ENCODE results near the gene MLIP.
"Not testable (repeated sequence)": the region's sequence is repeated elsewhere in the genome, so short reads cannot be mapped to it uniquely, and the experiment has no call there.

MLIP gene

DNA sequence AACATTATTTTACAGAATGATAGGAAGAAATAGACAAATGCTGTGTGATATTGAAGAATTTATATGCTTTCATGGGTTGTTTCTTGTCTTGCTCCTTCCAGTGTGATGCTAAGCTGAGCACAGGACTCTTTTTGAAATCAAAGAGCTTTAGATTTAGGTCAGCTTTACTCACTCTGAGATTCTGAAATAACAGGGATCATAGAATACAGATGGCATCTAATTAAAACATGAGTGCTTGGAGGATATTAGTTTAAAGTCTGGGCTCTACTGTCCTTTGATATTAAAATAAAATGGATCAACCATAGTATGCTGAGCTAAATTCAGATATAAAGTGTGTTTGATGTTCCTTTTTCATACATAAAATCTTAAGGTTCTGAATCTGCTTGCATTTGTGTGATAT lies 29.6 kb downstream of the MLIP start:
- no peak for DNase-seq (ENCODE audit: low spot score)

DNA sequence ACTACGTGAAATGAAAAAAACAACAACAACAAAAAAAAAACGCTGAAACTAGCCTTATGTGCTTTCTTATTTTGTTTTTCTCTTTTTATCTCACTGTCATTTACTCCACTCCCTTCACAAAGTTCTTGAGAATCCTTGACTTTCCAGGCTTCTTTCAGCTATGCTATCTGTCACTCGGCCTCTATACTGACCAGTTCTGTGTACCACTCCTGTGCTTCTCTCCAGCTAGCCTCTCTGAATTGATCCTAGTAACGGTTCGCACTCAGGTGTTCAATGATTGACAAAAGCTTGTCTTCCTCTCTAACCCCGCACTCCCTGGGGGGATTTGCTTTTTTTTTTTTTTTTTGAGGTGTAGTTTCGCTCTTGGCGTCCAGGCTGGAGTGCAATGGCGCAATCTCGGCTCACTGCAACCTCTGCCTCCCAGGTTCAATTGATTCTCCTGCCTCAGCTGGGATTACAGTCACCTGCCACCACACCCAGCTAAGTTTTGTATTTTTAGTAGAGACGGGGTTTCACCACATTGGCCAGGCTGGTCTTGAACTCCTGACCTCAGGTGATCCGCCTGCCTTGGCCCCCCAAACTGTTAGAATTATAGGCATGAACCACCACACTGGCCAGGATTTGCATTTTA lies 31.8 kb downstream of the MLIP start:
- no peak for DNase-seq (ENCODE audit: low spot score)

DNA sequence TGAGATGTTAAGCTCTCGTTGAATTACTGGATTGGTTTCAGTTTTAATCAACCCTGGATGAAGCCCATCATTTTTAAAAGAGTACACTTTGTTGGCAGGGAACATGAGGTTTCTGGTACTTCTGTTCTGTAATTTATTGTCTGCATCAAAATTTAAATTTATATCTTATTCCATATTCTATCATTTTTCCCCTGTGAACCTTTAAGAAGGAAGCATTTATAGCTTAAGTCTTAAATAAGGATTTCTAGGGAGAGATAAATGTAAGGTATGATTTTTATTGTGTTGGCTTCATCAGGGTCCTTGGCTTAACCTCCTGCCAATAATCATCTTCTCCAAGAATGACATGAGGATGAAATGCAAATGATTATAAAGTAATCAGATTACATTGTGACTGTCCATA lies 40.6 kb downstream of the MLIP start:
- no peak for DNase-seq (ENCODE audit: low spot score)

DNA sequence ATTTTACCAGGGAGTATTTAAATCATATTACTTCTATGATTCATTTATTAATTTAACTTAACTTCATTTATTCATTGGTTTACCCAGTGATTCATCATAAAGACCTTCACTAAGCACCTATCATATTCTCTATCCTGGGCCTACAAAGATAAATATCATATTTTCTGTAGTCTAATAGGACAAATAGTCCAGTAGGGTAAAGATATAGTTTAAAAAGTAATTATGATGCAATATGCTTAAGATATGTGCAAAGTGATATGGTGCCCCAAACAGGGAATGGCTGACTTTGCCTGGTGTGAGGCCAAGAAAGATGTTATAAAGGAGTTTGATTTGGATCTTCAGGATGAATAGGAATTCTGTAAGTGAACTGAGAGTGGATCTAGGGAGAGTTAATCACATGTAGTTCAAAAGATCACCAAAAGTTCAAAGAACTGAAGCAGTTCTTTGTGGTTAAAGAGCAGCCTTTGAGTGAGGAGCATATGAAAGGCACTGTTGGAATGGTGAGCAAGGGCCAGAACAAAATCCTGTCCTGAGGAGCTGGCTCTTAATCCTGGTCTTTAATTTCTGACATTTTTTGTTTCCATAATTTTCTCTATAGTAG lies 45.5 kb downstream of the MLIP start:
- no peak for DNase-seq (ENCODE audit: low spot score)

DNA sequence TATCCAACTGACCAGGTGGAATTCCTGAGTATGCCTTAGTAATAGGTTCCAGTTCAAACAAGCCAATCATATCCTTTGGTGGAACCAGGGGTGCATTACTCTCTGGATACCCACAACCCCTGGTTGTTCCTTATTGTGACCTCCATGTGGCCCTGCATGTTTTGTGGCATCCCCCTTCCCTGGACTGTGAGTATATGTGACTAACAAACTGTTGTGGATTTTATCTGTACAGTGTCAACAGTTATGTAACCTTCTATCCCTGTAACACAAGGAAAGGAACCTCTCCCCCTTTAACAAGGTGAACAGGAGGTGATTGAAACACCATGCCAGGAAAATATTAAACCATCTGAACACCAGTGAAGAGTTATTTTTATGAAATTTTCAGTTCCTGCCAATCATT lies 46.2 kb downstream of the MLIP start:
- no peak for DNase-seq (ENCODE audit: low spot score)

DNA sequence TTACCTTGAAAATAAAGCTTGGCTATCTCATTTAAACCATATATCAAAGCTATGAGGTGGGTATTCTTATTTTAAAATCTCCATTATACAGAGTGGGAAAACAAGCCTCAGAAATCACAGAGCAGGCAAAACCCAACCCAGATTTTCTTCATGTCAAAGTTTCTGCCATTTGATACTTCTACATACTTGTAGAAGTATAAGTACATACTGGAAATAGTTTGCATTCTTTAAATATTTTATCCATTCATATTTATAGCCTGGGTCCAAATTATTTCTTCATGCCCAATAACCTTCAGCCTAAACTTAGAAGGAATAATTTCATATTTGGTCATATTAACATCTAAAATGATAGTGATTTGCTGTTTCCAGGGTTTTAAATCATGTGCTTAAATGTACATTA lies 61.8 kb downstream of the MLIP start:
- DNase-seq (ENCODE audit: low spot score): no peak

DNA sequence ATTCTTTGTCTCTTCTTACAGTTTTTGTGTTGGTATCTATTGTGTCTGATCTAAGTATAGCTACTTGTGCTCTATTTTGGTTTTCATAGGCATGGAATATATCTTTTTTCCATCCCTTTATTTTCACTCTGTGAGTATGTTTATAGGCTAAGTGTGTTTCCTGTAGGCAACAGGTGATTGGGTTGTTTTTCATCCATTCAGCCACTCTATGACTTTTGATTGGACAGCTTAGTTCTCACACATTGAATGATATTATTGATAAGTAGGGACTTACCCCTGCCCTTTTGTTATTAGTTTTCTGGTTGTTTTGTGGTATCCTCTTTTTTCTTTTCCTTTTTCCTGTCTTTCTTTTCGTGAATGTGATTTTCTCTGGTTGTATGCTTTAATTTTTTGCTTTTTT lies 67.9 kb downstream of the MLIP start:
- DNase-seq (ENCODE audit: low spot score): no peak

DNA sequence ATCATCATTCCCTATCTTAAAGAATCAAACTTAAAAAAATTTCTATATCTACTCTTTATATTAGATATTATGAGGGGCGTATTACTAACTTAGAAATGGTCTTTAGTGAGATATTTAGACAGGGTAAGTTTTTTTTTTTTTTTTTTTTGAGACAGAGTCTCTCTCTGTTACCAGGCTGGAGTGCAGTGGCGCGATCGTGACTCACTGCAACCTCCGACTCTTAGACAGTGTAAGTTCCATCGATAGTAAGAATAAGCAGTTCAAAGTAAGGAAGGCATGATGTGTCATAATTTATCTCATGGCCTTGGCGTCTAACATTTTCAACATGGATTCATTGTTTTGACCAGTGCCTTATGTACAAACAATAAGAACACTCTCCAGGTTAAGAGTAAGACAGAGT lies 72.4 kb downstream of the MLIP start:
- no peak for DNase-seq (ENCODE audit: low spot score)

DNA sequence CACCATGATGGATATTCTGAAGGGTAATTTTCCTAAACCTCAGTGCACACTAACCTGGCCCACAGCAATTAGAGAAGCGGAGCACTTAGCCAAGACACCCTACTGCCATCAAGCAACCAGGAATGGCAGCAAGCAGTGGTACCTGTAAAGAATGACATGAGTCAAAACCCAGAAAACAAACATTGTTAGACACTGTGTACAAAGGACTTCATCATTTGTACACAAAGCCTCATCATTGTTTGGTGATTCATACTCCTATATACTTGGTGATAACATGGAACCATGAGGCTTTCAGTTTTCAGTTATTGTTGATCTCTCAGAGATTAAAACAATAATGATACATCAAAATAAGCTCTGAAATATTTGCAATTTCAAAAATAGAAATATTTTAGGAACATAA lies 74.6 kb downstream of the MLIP start:
- no peak for DNase-seq (ENCODE audit: low spot score)

DNA sequence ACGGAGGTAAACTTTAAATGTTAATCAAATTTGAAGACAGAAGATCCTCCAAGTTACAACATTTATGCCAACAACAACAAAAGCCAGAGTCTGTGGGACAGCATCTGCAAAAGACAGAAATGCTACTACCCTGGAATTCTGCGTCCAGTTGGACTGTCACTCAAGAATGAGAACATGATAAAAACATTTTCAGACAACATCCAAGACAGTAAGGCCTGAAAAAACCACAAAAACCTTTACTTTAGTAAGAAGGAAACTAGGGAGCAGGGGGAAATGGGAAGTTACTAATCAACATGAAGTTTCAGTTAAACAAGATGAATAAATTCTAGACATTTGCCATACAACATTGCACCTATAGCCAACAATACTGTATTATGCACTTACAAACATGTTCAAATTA lies 77.6 kb downstream of the MLIP start:
- no peak for DNase-seq (ENCODE audit: low spot score)

DNA sequence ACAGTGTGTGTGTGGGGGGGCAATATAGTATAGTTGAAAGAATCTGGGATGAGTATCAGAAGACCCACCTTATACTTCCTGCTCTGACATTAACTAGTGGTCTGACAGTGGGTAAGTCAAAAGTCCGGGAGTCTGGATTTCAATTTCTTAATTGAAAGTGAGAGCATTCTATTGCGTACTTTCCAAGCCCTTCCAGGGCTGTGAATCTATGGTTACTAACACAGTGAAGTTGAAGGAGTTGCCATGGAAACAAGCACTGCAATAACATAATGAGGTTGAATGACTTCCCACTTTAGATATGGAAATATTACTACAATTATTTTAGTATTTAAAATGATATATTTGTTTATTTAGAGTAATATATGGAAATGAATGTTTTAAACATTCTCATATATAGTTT lies 80.2 kb downstream of the MLIP start:
- DNase-seq (ENCODE audit: low spot score): peak; percentile 22

DNA sequence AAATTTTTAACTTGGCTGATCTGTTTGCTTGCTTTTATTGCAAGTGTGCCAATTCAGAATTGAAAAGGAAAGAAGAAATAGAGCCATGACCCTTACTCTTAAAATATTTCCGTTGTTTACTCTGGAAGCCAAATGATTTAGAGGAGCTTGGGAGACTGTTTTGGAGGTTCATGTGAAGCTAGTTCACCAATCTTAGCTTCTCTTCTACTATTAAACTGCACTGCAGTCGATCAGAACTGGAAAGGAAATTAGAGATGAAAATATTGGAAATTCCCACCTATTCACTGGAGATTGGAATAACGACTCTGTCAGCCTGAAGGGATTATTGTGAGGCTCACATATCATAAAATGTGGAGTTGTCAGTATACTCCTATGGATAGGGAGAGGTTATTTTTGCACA lies 81.8 kb downstream of the MLIP start:
- DNase-seq (ENCODE audit: low spot score): no peak

DNA sequence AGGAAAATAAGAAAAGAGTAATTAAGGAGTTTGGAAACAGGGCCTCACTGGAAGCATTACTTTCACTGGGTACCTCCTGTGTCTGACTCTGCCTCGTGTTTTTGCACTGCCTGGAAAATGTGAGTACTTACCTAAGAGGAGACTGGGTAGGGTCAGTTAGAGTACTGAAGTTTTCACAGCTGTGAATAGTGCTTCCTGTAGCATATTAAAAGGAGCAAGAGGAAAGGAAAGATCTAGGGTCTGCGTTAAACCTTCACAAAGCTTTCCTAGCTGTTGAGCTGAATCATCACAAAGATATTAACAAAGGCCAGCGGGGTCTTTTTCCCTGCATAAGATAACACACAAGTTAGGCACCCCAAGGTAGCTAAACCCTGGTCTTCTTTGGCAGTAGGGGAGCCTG lies 82.3 kb downstream of the MLIP start:
- DNase-seq (ENCODE audit: low spot score): no peak

DNA sequence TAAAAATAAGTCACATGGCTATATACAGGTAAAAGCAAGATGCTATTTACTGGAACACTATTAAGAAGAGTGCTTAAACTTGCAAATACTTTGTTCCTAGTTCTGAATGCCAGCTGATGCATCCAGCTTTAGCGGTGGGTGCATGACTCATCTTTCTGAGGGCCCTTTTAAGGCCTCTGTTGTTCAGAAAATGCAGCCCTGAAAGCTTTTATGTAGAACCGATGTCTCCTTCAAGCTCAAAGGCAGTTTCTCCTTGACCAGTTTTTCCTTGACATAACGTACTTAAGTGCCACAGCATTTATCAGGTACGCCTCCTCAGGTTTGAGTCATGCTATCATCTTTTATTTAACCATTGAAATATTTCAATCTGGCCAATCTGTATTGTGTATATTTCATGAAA lies 82.8 kb downstream of the MLIP start:
- DNase-seq (ENCODE audit: low spot score): no peak

DNA sequence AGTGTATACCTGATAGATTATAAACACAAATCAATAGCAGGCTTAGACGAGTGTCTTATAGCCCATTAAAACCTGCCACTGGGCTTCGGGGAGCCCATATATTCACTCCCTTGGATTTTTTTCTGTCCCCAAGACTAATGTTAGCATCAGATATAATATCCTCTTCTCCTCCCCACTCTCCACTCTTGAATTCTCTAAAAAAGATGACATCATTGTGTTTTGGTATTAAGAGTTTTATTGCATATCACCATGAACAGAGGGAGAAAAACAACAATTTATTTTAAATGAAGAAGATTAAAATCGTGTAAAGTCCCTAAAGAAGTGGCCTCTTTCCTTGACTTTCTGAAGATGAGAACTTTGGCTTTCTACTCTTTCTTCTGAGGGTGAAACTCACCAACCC lies 84.4 kb downstream of the MLIP start:
- no peak for DNase-seq (ENCODE audit: low spot score)

DNA sequence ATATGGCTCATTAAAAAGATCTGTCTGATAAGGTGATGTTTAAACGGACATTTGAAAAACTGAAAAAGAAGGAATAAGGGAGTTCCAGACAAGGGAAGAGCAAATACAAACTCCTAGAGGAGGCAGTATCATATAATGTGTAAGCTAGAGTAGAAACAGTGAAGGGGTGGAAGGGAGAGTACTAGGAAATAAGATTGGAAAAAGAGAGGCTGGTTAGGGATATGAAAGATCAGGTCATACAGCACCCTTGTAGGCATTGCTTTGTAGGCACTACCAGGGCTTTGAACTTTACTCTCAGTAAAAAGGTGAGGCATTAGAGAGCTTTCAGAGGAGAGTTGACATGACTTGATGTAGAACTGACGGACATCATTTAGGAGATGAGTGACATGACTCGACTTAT lies 85.7 kb downstream of the MLIP start:
- no peak for DNase-seq (ENCODE audit: low spot score)

DNA sequence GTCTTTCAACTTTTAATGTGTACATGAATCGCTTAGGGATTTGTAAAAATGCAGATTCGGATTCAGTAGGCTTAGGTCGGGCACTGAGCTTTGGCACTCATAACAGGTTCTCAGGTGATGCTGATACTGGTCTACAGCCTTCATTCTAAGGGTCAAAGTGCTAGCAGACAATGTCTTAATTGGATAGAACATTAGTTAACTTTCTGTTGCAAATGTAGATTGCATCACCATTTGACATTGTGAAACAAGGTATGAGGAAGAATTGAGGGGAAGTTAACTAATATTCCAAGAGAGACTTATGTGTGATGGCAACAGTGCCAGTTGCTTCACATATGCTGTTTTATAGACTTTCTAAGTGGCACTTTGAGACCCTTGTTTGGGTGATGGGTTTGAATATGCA lies 86.9 kb downstream of the MLIP start:
- no peak for DNase-seq (ENCODE audit: low spot score)

DNA sequence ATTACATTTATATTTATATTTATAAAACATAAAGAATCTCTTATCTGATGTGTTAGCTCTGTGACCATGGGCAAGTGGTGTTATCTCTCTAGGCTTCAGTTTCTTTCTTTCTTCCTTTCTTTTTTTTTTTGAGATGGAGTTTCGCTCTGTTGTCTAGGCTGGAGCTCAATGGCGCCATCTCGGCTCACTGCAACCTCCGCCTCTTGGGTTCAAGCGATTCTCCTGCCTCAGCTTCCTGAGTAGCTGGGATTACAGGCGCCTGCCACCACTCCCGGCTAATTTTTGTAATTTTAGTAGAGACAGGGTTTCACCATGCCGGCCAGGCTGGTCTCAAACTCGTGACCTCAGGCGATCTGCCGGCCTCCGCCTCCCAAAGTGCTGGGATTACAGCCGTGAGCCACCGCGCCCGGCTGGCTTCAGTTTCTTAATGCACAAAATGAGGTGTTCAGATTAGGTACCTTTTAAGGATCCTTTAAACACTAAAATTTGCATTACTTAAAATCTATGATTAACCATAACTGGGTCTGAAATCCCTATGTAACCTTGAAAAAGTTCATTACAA lies 92.3 kb downstream of the MLIP start:
- DNase-seq (ENCODE audit: low spot score): not testable (repeated sequence)

DNA sequence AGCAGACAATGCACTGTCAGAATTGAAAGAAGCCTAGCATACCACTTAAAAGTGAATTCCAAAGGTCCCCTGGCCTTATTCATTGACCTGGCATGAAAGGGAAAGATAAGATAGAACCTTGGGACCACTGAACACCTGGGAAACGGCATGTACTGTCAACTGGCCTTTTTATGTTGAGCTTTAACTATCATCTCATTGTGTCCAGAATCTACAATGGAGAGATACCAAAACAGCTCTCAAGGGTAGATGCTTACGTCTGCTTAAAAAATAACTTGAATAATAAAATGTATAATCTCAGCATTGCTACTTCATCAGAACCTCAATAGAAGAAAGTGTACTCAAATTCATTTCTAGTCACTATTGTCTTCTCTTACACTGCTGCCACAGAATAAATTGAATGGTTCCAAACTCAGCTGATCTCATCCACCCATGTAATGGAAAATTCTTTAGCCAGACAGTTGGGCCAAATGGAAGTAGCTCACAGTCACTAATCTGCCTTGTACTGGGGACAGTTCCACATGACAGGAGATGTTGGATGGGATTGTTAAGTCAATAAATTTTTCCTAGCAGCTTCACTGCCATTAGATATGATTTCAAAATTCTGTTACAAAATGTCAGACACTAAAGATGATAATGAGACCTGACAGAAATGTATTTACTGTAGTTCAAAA lies 93.8 kb downstream of the MLIP start:
- DNase-seq (ENCODE audit: low spot score): no peak

DNA sequence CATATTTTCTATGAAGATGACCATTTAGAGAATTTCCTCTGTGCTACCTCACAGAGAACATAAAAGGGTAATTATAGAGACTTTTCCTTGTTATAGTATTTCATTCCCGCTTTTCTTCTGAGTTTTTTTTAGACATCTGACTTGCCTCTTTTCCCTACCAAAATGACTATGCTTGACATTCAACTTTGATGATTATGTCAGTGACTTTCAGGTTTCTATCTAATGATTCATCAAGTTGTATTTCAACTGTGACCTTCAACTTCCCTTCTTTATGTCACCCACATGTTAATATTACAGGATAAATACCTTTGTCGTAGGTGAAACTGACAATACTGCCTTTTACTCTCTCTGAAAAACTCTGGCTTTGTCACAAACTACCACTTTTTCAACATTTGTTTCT lies 95.3 kb downstream of the MLIP start:
- no peak for DNase-seq (ENCODE audit: low spot score)

DNA sequence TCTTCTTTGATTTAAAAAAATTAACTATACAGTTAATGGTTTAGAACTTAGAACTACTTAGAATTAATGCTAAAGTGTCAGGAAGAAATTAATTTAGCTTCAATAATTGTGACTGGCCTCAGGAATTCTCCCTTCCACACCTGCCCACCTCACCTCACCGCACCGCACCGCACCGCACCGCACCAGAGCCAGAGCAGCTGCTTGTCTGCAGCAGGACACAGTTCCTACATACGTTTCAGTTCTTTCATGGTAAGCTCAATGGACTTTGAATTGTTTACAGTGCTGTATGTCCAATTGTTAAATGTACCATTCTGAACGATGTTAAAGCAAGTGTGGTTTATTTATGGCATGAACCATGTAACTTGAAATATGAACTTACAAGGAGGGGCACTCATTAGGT lies 98.7 kb downstream of the MLIP start:
- not testable (repeated sequence) for DNase-seq (ENCODE audit: low spot score)

DNA sequence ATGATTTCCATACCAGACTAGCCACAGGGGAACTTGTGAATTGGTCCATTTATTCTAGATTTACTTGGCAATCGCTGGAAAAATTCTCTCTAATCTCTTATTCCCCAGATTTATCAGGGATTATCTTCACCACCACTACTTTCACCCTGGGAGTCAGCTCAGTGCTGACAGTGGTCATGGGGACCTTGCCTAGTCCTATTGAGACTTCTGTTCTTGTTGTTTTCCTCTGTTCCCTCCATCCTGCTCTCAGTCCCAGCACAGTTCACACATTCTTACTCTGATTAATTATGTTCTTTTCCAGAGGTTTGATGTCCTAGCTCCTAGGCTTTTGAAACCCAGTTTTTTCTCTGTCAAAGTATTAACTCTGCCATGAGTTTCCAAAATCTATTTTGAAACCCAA lies 103.0 kb downstream of the MLIP start:
- no peak for DNase-seq (ENCODE audit: low spot score)

DNA sequence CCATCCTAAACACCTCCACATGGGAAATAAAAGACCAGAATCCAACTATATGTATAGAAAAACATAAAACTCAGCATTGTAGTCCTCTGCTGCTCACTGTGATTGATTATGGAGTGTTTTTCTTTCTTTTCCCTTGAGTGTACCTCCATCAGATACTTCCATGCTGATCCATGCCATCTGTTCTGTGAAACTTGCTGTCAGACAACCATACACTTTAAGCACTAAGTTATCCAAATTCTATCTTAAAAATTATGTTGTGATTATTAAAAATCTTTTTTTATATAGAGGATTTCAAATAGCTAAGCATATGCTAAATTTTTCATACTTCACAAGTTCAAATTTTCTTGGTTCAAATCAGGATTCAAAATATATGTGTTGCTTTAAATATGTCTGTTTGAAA lies 105.1 kb downstream of the MLIP start:
- no peak for DNase-seq (ENCODE audit: low spot score)

DNA sequence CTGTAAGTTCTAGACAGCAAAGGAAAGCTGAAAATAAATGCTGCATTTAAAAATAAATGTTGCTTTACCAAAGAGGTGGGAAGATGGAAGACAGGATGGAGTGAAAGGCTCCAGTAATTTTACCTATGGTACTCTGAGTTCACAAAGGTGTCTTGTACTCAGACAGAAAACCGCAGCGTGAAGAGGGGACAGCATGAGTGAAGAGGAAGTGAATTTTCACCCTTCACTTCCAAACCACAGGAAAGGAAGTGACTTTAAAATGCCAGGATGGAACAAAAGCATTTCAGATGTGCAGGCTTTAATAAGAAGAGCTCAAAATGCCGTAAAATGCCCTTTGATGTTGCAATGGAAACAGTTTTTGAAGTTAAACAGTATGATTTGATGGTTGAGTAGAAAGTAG lies 105.8 kb downstream of the MLIP start:
- no peak for DNase-seq (ENCODE audit: low spot score)
